ENCODE results near the gene ANKLE1.

ANKLE1 gene

GRCh38 chr19:17236811-17237543 is 44.7 kb upstream of the ANKLE1 start:
- TF ChIP-seq CTCF (IDR thresholded peaks at IDR 0.05; ENCODE audit: control extremely low read depth, extremely low read depth, low read depth, missing control alignments), result no peak
- no peak for DNase-seq (ENCODE audit: extremely low spot score)
- POLR2A ChIA-PET, result no interaction called here
- CTCF ChIA-PET, result interaction anchor here (1.2 to 3.6 kb wide), 5 partner anchors 11 to 23 kb away, joined by 3 to 13 read pairs (median 4); no protein-coding TSS in a partner anchor

GRCh38 chr19:17237747-17238706 is 43.7 kb upstream of the ANKLE1 start:
- no peak for TF ChIP-seq CTCF (IDR thresholded peaks at IDR 0.05; ENCODE audit: control extremely low read depth, extremely low read depth, low read depth, missing control alignments)
- ChIA-PET CTCF (interaction anchor here (1.2 to 1.4 kb wide), 3 partner anchors 12 to 22 kb away, joined by 3 read pairs; no protein-coding TSS in a partner anchor), POLR2A (no interaction called here)
- DNase-seq (ENCODE audit: extremely low spot score), result no peak

GRCh38 chr19:17240062-17240752 is 41.5 kb upstream of the ANKLE1 start:
- ChIA-PET CTCF (interaction anchor here (0.7 to 2.0 kb wide), 3 partner anchors 19 to 167 kb away, joined by 3 to 5 read pairs (median 3); no protein-coding TSS in a partner anchor), POLR2A (no interaction called here)
- no peak for TF ChIP-seq CTCF (IDR thresholded peaks at IDR 0.05; ENCODE audit: control extremely low read depth, extremely low read depth, low read depth, missing control alignments)
- DNase-seq (ENCODE audit: extremely low spot score), result no peak

GRCh38 chr19:17240826-17241399 is 40.8 kb upstream of the ANKLE1 start:
- ChIA-PET POLR2A (interaction anchor here (0.6 kb wide), 1 partner anchor 14 kb away, joined by 4 read pairs; no protein-coding TSS in a partner anchor), CTCF (interaction anchor here (2.0 kb wide), 1 partner anchor 18 kb away, joined by 5 read pairs; no protein-coding TSS in a partner anchor)
- no peak for DNase-seq (ENCODE audit: extremely low spot score)
- no peak for TF ChIP-seq CTCF (IDR thresholded peaks at IDR 0.05; ENCODE audit: control extremely low read depth, extremely low read depth, low read depth, missing control alignments)

GRCh38 chr19:17242431-17243208 is 39.1 kb upstream of the ANKLE1 start:
- TF ChIP-seq CTCF (IDR thresholded peaks at IDR 0.05; ENCODE audit: control extremely low read depth, extremely low read depth, low read depth, missing control alignments), result no peak
- ChIA-PET CTCF (interaction anchor here (1.2 to 3.3 kb wide), 3 partner anchors 16 to 19 kb away, joined by 3 to 23 read pairs (median 4); partner anchors contain the start of gene OCEL1), POLR2A (interaction anchor here (0.6 to 1.6 kb wide), 3 partner anchors 21 to 59 kb away, joined by 3 to 6 read pairs (median 3); partner anchors contain the start of gene BABAM1)
- DNase-seq (ENCODE audit: extremely low spot score), result no peak
